ENCODE results near the gene KRT35.

DNA sequence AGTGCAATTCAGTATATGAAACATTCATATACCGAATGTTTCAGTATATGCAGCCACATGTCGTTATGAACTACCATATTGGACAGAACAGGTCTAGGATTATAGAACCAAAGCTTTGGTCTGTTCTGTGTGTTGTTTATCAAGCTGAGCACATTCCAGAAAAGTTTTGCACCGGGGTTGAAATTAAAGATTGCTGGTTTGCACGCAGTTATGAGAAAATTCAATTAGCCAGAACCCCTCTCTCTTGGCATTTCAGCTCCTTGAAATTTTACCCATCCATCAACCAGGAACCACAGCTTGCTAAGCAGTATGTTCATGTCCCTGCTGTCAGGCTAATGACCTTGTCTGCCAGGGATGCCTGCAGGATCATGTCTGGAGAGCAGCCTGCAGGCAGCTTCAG lies 23.3 kb downstream of the KRT35 start:
- TF ChIP-seq, protein P1, sequence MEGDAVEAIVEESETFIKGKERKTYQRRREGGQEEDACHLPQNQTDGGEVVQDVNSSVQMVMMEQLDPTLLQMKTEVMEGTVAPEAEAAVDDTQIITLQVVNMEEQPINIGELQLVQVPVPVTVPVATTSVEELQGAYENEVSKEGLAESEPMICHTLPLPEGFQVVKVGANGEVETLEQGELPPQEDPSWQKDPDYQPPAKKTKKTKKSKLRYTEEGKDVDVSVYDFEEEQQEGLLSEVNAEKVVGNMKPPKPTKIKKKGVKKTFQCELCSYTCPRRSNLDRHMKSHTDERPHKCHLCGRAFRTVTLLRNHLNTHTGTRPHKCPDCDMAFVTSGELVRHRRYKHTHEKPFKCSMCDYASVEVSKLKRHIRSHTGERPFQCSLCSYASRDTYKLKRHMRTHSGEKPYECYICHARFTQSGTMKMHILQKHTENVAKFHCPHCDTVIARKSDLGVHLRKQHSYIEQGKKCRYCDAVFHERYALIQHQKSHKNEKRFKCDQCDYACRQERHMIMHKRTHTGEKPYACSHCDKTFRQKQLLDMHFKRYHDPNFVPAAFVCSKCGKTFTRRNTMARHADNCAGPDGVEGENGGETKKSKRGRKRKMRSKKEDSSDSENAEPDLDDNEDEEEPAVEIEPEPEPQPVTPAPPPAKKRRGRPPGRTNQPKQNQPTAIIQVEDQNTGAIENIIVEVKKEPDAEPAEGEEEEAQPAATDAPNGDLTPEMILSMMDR (IDR thresholded peaks at IDR 0.05; ENCODE audit: low read depth, low read length, missing input control) = no peak
- TF ChIP-seq RAD21 (IDR thresholded peaks at IDR 0.05) = no peak
- TF ChIP-seq, protein P2, sequence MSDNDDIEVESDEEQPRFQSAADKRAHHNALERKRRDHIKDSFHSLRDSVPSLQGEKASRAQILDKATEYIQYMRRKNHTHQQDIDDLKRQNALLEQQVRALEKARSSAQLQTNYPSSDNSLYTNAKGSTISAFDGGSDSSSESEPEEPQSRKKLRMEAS (IDR thresholded peaks at IDR 0.05) = no peak
